ENCODE measurements around the gene TBC1D1.

GRCh38 chr4:38160487-38161207 lies 269.8 kb downstream of the TBC1D1 start:
- TF ChIP-seq CTCF (IDR thresholded peaks at IDR 0.05; ENCODE audit: insufficient read depth, low read depth, low read length) (no peak), EZH2 (IDR thresholded peaks at IDR 0.05; ENCODE audit: insufficient read depth, low read length) (no peak)

All from astrocyte (in vitro differentiated cells and primary cell).